ENCODE data around the gene ENDOU.

ENDOU gene

GRCh38 chr12:47757364-47757839, 32.1 kb upstream of the ENDOU start:
- DNase-seq (ENCODE audit: low read depth in 2 of 2): no peak

- DNase-seq (ENCODE audit: low read depth in 2 of 2): no peak
Measured at GRCh38 chr12:47755655-47756562, 30.6 kb upstream of the ENDOU start.

- no peak for DNase-seq (ENCODE audit: low read depth in 2 of 2)
Measured at GRCh38 chr12:47754881-47755280, 29.6 kb upstream of the ENDOU start.

- no peak for DNase-seq (ENCODE audit: low read depth in 2 of 2)
Measured at GRCh38 chr12:47754126-47754525, 28.8 kb upstream of the ENDOU start.

- DNase-seq (ENCODE audit: low read depth in 2 of 2): no peak
Measured at GRCh38 chr12:47753021-47754001, 28.0 kb upstream of the ENDOU start.

GRCh38 chr12:47752552-47752951, 27.3 kb upstream of the ENDOU start:
- DNase-seq (ENCODE audit: low read depth in 2 of 2): no peak

- DNase-seq (ENCODE audit: low read depth in 2 of 2): no peak
Measured at GRCh38 chr12:47752121-47752520, 26.8 kb upstream of the ENDOU start.

- DNase-seq (ENCODE audit: low read depth in 2 of 2): no peak
Measured at GRCh38 chr12:47751561-47751960, 26.3 kb upstream of the ENDOU start.

GRCh38 chr12:47750916-47751470, 25.7 kb upstream of the ENDOU start:
- no peak for DNase-seq (ENCODE audit: low read depth in 2 of 2)

GRCh38 chr12:47750229-47750798, 25.0 kb upstream of the ENDOU start:
- no peak for DNase-seq (ENCODE audit: low read depth in 2 of 2)

GRCh38 chr12:47748899-47749298, 23.6 kb upstream of the ENDOU start:
- DNase-seq (ENCODE audit: low read depth in 2 of 2): no peak

- DNase-seq (ENCODE audit: low read depth in 2 of 2): no peak
Measured at GRCh38 chr12:47748507-47748828, 23.2 kb upstream of the ENDOU start.

- DNase-seq (ENCODE audit: low read depth in 2 of 2): no peak
Measured at GRCh38 chr12:47747596-47748506, 22.6 kb upstream of the ENDOU start.

- no peak for DNase-seq (ENCODE audit: low read depth in 2 of 2)
Measured at GRCh38 chr12:47747126-47747525, 21.8 kb upstream of the ENDOU start.

- no peak for DNase-seq (ENCODE audit: low read depth in 2 of 2)
Measured at GRCh38 chr12:47746523-47746922, 21.2 kb upstream of the ENDOU start.

- no peak for DNase-seq (ENCODE audit: low read depth in 2 of 2)
Measured at GRCh38 chr12:47746073-47746472, 20.8 kb upstream of the ENDOU start.

- no peak for DNase-seq (ENCODE audit: low read depth in 2 of 2)
Measured at GRCh38 chr12:47745485-47746041, 20.3 kb upstream of the ENDOU start.

- no peak for DNase-seq (ENCODE audit: low read depth in 2 of 2)
Measured at GRCh38 chr12:47744778-47745436, 19.6 kb upstream of the ENDOU start.

GRCh38 chr12:47744005-47744651, 18.8 kb upstream of the ENDOU start:
- peak; percentile 40 to 41 for DNase-seq (ENCODE audit: low read depth in 2 of 2)

Measured in stimulated activated CD8-positive, alpha-beta memory T cell treated with anti-CD3 and anti-CD28 coated beads, Interleukin-7, amount 100 ng/mL, for 4 hours (primary cell).